Activated CD8-positive, alpha-beta memory T cell treated with anti-CD3 and anti-CD28 coated beads, Interleukin-2, amount 50 U/mL, for 48 hours (primary cell): ENCODE data around the gene SARDH.
"Not testable (repeated sequence)": the region's sequence is repeated elsewhere in the genome, so short reads cannot be mapped to it uniquely, and the experiment has no call there.

Experiments used
- DNase-seq: peaks from one replicate; pipeline ENCODE4 v3.0.0-alpha.2; 2020

The SARDH gene

GRCh38 chr9:133626008-133626407, 112.1 kb downstream of the SARDH start:
- not testable (repeated sequence) for DNase-seq

- no peak for DNase-seq
Observed at GRCh38 chr9:133622555-133622954, 115.6 kb downstream of the SARDH start.

GRCh38 chr9:133621725-133622267, 116.4 kb downstream of the SARDH start:
- DNase-seq = no peak

GRCh38 chr9:133619791-133620190, 118.4 kb downstream of the SARDH start:
- no peak for DNase-seq

GRCh38 chr9:133618726-133619125, 119.4 kb downstream of the SARDH start:
- DNase-seq = no peak

- no peak for DNase-seq
Observed at GRCh38 chr9:133616643-133617405, 121.3 kb downstream of the SARDH start.

- DNase-seq = no peak
Observed at GRCh38 chr9:133615606-133616188, 122.5 kb downstream of the SARDH start.

- DNase-seq = no peak
Observed at GRCh38 chr9:133615186-133615585, 123.0 kb downstream of the SARDH start.

GRCh38 chr9:133614678-133615077, 123.5 kb downstream of the SARDH start:
- DNase-seq = no peak

- no peak for DNase-seq
Observed at GRCh38 chr9:133614056-133614455, 124.1 kb downstream of the SARDH start.
